Measurements from ENCODE around the gene CCDC92.
"Not testable (repeated sequence)": the region's sequence is repeated elsewhere in the genome, so short reads cannot be mapped to it uniquely, and the experiment has no call there.

- not testable (repeated sequence) for TF ChIP-seq CTCF, POLR2A (IDR thresholded peaks at IDR 0.05)
Measured at GRCh38 chr12:123946516-123947505, 25.8 kb downstream of the CCDC92 start.

Measured in uterus (tissue), 2 donors.